GM12873 (cell line): ENCODE data around the gene P4HA1.

ENCODE experiments used
- TF ChIP-seq, protein P1 (sequence below): IDR thresholded peaks from 2 replicates; pipeline ENCODE4 v1.5.1; 2012; ENCODE audit warnings: low read depth, mild to moderate bottlenecking, moderate library complexity, low read length, control low read depth; ENCODE audit not compliant: insufficient read depth; ENCODE audit errors: missing control alignments

The P4HA1 gene

DNA sequence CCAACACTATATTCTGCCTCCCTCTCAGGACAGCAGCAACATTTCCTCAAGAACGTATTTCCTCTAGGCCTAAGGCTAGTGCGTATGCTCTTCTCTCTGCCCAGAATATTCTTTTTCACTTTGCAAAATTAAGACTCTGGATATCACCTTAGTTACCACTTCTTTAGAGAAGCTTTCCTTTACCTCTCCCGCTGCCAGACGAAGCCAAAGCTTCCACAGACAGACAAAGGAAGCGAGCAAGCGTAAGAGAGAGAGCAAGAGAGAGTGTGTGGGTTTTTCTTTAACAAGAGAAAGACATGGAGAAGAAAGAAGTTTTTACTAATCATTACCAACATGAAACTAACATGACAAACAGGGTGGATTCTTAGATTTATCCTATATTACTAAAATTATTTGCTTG is 64.1 kb downstream of the P4HA1 start:
- TF ChIP-seq, protein P1, sequence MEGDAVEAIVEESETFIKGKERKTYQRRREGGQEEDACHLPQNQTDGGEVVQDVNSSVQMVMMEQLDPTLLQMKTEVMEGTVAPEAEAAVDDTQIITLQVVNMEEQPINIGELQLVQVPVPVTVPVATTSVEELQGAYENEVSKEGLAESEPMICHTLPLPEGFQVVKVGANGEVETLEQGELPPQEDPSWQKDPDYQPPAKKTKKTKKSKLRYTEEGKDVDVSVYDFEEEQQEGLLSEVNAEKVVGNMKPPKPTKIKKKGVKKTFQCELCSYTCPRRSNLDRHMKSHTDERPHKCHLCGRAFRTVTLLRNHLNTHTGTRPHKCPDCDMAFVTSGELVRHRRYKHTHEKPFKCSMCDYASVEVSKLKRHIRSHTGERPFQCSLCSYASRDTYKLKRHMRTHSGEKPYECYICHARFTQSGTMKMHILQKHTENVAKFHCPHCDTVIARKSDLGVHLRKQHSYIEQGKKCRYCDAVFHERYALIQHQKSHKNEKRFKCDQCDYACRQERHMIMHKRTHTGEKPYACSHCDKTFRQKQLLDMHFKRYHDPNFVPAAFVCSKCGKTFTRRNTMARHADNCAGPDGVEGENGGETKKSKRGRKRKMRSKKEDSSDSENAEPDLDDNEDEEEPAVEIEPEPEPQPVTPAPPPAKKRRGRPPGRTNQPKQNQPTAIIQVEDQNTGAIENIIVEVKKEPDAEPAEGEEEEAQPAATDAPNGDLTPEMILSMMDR, result no peak

DNA sequence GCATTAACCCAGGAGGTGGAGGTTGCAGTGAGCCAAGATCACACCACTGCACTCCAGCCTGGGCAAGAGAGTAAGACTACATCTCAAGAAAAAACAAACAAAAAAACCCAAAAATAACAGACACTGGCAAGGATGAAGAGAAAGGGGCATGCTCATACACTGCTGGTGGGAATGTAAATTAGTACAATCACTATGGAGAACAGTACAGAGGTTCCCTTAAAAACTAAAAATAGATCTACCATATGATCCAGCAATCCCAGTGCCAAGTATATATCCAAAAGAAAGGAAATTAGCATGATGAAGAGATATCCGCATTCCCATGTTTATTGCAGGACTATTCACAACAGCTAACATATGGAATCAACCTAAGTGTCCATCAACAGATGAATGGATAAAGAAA is 75.6 kb downstream of the P4HA1 start:
- TF ChIP-seq, protein P1, result no peak

DNA sequence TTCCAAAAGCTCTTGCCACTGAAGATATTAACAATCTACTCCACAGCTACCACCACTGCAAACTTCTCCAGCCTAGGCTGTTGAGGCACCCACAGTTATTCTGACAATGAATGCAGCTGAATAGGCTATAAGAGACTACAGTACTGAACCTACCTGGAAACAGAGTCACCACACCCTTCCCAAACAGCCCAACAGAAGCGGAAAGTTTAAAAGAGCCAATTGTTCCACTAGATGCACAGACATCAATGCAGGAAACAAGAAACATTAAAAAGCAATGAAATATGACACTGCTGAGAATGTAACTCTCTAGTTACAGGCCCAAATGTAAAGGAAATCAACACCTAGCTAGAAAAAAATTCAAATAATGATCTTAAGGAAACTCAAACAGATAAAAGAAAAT is 77.6 kb downstream of the P4HA1 start:
- TF ChIP-seq, protein P1, result no peak

DNA sequence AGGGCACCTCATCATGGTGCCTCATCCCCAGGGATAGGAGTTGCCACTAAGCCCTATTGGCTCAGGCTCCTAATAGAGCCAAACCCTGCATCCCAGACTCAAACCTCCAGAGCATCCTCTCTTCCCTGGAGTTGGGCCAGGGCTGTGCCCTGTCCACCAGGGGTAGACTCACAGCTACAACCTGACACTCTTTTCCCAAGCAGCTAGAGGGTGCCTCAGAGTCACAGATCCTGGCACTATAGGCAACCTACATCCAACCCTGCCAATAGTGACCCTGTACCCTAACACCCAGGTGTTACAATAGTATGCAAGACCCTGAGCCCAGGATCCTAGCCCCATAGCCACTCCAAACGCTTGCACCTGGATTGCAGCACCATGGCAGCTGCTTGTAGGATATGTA is 78.0 kb downstream of the P4HA1 start:
- TF ChIP-seq, protein P1, result no peak

DNA sequence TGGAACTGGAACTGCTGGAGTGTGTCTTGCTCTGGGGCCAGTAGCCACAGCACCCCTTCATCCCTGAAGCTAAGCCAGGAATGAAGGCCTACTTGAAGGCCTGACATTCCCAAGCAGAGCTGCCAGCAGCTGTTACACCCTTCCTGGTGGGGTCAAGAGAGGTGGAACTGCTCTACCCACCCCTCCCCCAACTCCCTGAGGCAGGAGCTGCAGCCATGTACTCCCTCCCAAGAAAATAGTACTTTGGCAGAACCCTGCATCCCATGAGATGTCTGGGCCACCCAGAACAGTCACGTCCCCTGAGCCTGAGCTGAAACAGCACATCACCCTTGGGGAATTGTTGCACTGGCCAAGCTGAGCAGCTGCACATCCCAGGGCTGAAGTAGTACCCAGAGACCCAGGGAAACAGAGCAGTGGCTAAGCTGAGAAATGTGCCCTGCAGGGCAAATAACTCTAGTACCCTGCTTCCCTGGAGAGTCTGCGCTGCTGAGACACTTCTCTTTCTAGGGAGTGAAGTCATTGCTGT is 78.6 kb downstream of the P4HA1 start:
- TF ChIP-seq, protein P1, result no peak

DNA sequence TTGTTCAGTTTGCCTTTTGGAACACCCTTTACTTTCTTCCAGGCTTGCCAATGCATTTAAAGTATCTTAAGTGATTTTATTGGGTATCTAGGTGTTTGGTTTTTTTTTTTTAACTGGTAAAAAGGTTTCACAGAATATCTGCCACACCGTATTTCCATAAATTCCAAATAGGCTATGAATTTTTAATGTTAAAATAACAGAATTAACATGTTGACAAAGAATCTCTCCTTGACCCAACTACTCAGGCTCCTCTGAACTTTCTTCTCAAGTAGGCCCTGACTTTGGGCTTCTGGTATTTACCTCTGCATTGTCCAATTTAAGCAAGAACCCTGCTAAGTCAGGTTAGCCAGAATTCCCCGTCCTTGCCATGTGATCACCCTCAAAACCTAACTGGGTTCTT is 80.9 kb downstream of the P4HA1 start:
- TF ChIP-seq, protein P1, result no peak

DNA sequence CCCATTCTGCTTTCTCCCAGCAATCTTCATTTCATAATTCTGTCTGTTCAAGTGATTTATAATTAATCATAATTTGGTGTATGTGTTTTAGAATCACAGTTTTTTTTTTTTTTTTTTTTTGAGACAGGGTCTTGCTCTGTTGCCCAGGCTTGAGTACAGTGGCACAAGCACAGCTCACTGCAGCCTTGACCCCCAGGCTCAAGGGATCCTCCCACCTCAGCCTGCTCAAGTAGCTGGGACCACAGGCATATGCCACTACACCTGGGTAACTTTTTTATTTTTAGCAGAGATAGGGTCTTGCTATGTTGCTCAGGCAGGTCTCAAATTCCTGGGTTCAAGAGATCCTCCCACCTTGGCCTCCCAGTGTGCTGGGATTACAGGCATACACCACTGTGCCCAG is 92.8 kb downstream of the P4HA1 start:
- TF ChIP-seq, protein P1, result no peak
